ENCODE results near the gene EIF5AL1.
"Not testable (repeated sequence)": the region's sequence is repeated elsewhere in the genome, so short reads cannot be mapped to it uniquely, and the experiment has no call there.

Gene EIF5AL1

GRCh38 chr10:79488336-79488735, 24.0 kb upstream of the EIF5AL1 start:
- no peak for DNase-seq

- DNase-seq, result peak; percentile 19
Measured at GRCh38 chr10:79488870-79489269, 23.5 kb upstream of the EIF5AL1 start.

- no peak for DNase-seq
Measured at GRCh38 chr10:79490400-79491142, 21.8 kb upstream of the EIF5AL1 start.

- DNase-seq, result peak; percentile 42
Measured at GRCh38 chr10:79491143-79491835, 21.0 kb upstream of the EIF5AL1 start.

- DNase-seq, result no peak
Measured at GRCh38 chr10:79492256-79492655, 20.1 kb upstream of the EIF5AL1 start.

- no peak for DNase-seq
Measured at GRCh38 chr10:79492839-79493238, 19.5 kb upstream of the EIF5AL1 start.

- no peak for DNase-seq
Measured at GRCh38 chr10:79493806-79494205, 18.5 kb upstream of the EIF5AL1 start.

GRCh38 chr10:79494871-79495705, 17.2 kb upstream of the EIF5AL1 start:
- no peak for DNase-seq

- DNase-seq, result no peak
Measured at GRCh38 chr10:79495791-79496190, 16.5 kb upstream of the EIF5AL1 start.

GRCh38 chr10:79496896-79497295, 15.4 kb upstream of the EIF5AL1 start:
- DNase-seq, result no peak

GRCh38 chr10:79498291-79498829, 14.0 kb upstream of the EIF5AL1 start:
- DNase-seq, result no peak

- DNase-seq, result peak; percentile 26
Measured at GRCh38 chr10:79502561-79503309, 9.6 kb upstream of the EIF5AL1 start.

GRCh38 chr10:79503787-79504186, 8.5 kb upstream of the EIF5AL1 start:
- DNase-seq, result not testable (repeated sequence)

- not testable (repeated sequence) for DNase-seq
Measured at GRCh38 chr10:79504483-79504882, 7.8 kb upstream of the EIF5AL1 start.

- not testable (repeated sequence) for DNase-seq
Measured at GRCh38 chr10:79505328-79505727, 7.0 kb upstream of the EIF5AL1 start.

- DNase-seq, result no peak
Measured at GRCh38 chr10:79505829-79506228, 6.5 kb upstream of the EIF5AL1 start.

GRCh38 chr10:79507440-79508167, 4.7 kb upstream of the EIF5AL1 start:
- no peak for DNase-seq

- not testable (repeated sequence) for DNase-seq
Measured at GRCh38 chr10:79508245-79508644, 4.1 kb upstream of the EIF5AL1 start.

GRCh38 chr10:79509306-79509933, 2.9 kb upstream of the EIF5AL1 start:
- DNase-seq, result not testable (repeated sequence)

GRCh38 chr10:79509934-79510508, 2.3 kb upstream of the EIF5AL1 start:
- not testable (repeated sequence) for DNase-seq

All from OCI-M1 (cell line).